Measurements from ENCODE around the gene NGF. TPM values are rescaled to one million over a fixed set of nuclear protein-coding genes. Genes with fewer than 3 reads are reported as not detected.

Gene NGF
- total RNA-seq, 1 donor from 2014 or later: 2.1 TPM

DNA sequence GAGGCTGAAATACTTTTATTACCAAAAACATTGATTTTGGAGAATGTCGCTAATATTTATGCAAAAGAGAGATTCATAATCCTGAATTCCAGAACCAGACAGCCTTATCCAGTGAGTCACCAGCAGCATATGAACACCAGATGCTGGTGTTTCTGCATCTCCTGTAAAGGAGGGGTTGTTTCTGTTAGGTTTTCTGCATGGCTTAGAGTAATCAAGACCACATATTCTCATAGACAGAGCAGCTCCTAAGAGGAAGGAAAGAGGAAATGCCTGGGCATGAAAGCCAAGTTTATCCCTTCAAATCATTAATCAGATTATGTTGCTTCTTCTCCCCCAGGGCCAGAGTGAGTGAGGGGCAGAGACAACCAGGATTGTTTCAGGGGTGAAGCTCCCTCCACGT, 86.2 kb downstream of the NGF start:
- no peak for DNase-seq (ENCODE audit: low spot score)
- intact Hi-C loops (cut with DNase I): loop anchor here (5.0 kb wide), 2 partner anchors 70 to 205 kb away; no protein-coding TSS in a partner anchor

DNA sequence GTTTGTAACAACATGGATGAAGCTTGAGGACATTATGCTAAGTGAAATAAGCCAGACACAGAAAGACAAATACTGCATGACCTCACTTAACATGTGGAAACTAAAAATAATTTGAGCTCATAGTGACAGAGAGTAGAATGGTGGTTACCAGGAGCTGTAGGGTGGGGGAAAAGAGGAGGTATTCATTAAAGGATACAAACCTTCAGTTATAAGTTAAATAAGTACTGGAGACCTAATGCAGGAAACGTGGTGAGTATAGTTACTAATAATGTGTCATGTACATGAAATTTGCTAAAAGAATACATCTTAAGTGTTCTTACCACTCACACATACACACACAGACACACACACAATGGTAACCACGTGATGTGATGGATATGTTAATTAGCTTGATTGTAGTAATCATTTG, 86.7 kb downstream of the NGF start:
- no peak for DNase-seq (ENCODE audit: low spot score)
- intact Hi-C loops (cut with DNase I): loop anchor here (5.0 kb wide), 2 partner anchors 69 to 206 kb away; no protein-coding TSS in a partner anchor

DNA sequence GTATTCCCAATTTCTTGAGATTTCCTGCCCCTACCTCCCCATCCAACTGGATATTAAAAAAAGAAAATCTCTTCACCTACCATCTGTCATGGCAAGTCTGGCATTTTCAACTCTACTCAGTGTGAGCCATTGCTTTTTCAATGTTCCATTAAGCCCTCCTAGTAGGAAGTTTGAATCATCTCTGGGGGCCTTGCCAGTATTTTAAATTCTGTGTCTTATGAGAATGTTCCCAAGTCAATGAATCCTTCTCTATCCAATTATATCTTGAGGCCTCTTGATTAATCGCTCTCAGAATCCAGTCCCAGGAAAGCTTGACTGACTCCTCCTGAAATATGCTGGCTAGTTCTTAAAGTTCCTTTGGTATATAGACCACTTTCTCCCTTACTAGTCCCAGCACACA, 91.5 kb downstream of the NGF start:
- intact Hi-C loops (cut with DNase I): no loop called here
- DNase-seq (ENCODE audit: low spot score): no peak

DNA sequence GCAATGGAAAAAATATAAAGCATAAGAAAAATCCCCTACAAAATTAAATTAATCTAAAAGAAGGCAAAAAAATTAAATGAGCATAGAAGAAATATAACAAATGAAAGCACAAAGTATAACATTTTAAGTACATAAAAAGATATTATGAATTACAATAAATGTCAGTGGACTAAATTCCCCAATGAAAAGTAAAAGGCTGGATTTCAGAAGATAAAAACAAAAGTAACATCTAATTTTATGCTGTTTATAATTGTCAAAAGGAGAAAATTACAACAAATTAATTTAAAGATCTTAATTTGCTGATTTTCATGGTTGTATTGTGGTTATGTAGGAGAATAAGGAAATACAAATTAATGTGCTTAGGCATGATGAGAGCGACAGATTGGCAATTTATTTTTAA, 92.8 kb downstream of the NGF start:
- no peak for DNase-seq (ENCODE audit: low spot score)
- intact Hi-C loops (cut with DNase I): no loop called here

DNA sequence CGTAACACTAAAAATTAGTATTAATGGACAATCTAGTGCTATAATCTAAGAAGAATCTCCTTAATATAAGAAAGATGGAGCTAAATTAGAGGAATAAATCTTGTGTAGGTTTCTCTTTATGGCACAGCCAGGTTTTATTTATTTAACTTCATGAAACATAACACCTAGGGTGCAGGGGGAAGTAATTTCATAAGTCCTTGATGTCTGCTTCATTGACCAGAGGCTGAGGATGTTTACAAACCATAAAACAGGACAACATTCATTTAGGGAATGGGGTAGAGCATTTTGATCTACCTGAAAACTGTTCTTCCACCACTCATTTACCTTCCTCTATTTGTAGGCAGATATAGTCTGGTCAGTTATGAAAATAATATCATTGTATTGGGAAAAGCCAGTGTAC, 95.5 kb downstream of the NGF start:
- no peak for DNase-seq (ENCODE audit: low spot score)
- intact Hi-C loops (cut with DNase I): no loop called here

DNA sequence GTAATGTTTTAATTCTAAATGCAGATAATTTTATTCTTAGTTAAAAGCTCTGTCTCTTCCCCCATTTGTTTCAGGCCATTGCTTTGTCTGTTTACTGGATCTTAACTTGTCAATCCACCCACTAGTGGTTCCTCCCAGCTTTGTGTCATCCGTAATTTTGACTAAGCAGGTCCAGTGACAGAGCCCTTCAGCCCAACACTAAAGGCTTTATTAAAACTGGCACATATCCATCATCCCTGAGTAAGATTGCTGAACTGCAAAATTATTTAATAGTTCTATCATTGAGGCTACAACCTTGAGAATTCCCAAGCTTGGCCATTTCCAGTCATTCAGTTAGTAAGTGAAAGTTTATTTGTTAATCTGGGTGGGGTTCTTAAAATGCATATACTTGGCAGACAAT, 96.7 kb downstream of the NGF start:
- no peak for DNase-seq (ENCODE audit: low spot score)
- intact Hi-C loops (cut with DNase I): no loop called here

DNA sequence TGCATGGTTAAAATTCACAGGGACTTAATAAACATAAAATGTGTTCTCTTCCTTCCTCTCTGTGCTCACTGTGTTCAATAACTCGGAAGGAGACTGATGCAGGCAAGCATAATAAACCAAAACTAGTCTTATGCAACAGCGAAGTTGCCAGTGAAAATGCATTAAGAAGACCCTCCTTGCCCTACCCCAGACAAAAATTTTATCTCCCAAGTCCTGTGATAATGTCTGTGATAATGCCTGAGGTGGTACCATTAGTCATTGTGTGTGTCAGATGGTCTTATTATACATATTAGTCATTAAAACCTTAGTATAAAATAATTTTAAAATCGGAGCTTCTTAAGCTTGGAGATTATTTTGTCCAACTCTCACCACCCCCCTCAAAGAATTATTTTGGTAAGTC, 97.8 kb downstream of the NGF start:
- no peak for DNase-seq (ENCODE audit: low spot score)
- intact Hi-C loops (cut with DNase I): no loop called here

DNA sequence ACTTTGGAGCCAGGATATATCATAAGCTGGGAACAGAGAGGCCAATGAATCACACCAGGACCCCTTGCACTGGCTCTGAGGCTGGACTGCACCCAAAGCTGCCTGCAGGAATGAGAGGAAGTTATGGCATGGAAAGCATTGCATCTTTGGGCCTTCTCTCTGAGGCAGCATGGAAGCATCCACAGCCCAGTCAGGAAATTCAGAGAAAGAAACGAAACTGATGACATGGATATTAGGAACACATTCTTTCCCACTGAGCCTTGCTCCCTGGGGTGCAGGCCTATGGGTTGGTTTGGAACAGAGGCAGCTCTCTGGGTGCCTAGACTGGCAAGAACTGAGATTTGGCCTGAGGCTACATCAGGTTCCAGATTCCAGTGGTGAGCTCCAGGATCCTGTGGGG, 98.6 kb downstream of the NGF start:
- intact Hi-C loops (cut with DNase I): no loop called here

DNA sequence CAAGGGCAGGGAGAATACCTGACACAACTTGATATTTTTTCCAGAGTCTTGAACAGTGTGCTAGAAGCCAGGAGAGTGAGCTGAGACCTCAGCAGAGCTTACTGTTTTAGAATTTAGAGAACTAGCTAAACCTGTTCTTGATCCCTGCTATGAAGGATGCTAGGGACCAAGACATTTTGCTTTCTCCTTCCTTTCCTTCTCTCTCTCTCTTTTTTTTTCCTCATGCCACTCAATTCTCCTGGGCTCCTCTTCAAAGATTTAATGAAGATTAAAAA, 99.0 kb downstream of the NGF start:
- DNase-seq (ENCODE audit: low spot score): no peak
- intact Hi-C loops (cut with DNase I): no loop called here

More for the DNA sequence above, 98.6 kb downstream of the NGF start:
- DNase-seq (ENCODE audit: low spot score): no peak

DNA sequence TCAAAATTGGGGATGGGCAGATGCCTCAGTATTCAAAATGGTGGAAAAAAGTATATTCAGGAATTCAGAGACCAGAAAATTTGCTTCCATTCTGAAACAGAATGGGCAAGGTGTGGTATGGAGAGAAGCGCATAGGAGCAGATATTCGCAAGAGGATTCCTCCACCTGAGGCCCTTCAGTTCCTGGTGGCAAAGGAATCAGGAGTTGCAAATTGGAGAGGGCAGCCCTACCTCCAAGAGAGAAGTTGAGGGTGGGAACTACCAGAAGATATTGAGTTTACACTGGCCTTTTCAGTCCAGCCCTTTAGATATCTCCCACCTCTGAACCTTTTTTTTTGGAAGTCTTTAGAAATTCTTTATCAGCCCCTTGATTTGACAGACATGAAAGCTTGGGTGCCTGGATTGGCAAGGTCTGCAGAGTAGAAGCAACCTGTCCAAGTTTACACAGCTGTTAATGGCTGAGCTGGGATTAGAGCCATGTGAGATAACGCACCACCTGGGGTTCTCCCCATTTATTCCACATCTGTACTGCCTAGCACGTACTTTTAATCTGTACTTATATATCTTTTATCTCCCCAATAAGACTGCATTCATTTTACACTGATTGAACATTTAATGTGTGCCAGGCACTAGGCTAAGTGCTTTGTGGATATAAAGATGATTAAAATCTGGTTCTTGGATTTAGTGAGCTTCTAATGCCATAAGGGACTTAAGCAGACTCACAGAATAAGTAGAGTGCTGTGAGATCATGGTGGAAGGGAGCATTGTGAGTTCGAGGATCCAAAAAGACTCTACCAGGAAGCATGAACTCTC, 99.5 kb downstream of the NGF start:
- DNase-seq (ENCODE audit: low spot score): no peak
- intact Hi-C loops (cut with DNase I): no loop called here

DNA sequence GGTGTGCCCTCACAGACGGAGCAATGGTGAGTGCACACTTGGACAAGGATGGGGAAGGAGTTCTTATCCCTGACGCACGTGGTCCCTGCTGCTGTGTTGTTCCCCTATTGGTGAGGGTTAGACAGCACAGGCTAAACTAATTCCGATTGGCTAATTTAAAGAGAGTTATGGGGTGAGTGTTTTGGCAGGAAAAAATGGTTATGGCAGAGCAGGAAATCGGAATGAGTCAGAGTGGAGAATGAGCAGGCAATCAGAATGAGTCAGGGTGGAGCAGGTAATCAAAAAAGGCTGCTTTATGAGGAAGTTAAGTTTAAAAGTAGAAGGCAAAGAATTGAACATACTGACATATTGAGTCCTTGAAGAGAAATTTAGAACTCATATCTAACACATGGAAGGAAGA, 100.5 kb downstream of the NGF start:
- intact Hi-C loops (cut with DNase I): no loop called here
- no peak for DNase-seq (ENCODE audit: low spot score)

DNA sequence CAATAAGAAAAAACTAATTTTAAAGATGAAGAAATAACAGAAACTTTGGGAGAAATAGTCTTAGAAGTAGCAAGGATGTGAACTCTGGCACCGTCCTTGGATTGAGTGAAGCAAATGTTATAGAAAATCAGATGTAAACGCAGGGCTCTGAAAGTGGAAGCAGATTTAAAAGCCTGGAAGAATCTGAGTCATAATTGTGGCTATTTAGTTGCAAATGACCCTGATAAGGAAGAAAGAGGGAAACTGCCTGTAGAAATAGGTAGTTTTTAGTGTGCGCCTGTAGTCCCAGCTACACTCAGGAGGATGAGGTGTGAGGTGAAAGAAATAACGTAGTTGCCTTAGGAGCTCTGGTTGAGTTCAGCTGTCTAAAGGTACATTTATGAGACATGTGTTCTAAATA, 101.0 kb downstream of the NGF start:
- DNase-seq (ENCODE audit: low spot score): no peak
- intact Hi-C loops (cut with DNase I): no loop called here

Other genes with a start within 250 kb of the NGF start
- gene TSPAN2, start 248.7 kb downstream of the NGF start, total RNA-seq: 3.3 TPM

Data from cardiac septum (tissue), 1 donor.